Glomerular endothelial cell (primary cell): ENCODE results near the gene POU5F1. TPM values are rescaled to one million over a fixed set of nuclear protein-coding genes. Genes with fewer than 3 reads are reported as not detected.

Source experiments
- DNase-seq: peaks from one replicate; pipeline ENCODE4 v3.0.0-alpha.2; 2011; ENCODE audit warnings: low read depth, low spot score; ENCODE audit errors: extremely low read depth
- total RNA-seq: library from RNA; depleted of rRNA; stranded (reverse); fragments of >200 nt; gene quantifications from 2 replicates; pipeline ENCODE4 v1.2.3, GENCODE V29; 2015

The POU5F1 gene
- total RNA-seq, 1 donor from 2014 or later, result not detected

- DNase-seq, result no peak
Observed at GRCh38 chr6:31116661-31117385, 53.7 kb downstream of the POU5F1 start.

DNA sequence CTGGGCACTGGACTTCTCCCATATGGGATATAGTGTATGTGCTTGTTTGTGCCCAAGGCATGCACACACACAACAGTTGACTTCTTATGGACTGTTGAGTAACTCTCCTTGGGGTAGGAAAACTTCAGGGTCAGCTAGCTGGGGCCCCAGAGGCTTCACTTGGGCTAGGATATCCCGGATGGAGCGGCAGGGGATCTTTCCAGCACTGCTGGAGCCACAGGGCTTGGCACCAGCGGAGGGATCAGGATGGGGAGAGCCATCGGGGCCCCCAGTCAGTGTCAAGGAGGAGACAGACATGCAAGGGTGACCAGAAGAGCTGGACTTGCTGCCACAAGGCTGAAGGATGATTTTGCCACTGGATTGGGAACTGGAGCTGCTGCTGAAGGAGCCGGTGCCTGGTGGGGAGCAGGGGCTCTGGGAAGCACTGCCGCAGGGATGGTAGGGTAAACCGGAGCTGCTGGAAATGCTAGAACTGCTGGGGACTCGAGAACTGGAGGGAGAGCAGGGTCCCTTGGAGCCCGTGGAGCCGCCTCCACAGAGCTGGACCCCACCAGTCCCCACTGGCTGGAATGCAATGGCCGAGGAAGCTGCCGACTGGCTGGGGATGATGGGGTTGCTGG lies 54.4 kb downstream of the POU5F1 start:
- no peak for DNase-seq

DNA sequence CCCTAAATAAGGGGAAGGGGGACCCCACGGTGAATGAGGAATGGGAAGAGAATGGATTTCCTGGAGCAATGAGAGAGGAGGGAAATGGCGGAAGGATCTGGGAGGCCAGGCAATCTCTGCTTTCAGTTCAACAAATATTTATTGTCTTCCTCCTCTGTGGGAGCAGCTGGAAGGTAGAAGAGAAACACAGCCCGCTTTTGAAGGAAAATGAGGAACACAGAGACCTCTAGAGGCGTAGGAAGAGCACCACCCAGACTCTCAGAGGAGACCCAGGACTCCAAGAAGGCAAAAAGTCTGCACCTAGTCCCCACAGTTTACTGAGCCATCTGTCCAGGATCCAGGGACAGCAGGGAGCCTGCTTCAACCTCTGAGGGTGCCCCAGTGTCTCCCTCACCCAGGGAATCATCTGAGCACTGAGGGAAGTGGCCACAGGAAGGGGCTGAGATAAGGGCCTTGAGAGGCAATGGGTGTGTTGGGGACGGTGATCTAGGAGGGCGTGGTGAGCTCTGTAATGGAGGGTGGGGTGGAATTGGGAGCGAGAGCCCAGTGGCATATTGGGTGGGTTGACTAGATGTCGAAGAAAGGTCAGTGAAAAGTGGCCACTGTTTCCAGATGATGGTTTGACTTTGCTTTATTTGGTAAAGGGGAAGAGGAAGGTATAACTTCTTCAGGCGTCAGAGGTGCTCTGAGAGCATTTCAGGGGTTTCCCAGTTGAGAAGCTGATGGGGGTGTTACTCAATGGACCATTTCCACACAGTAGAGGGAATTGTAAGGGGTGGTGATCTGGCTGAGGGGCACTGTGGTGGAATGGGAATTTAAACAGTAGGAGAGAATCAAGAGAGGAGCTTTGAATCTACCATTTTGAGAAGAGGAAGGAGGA lies 55.3 kb downstream of the POU5F1 start:
- DNase-seq, result peak; percentile 65

- peak; percentile 58 for DNase-seq
Observed at GRCh38 chr6:31114541-31114878, 56.0 kb downstream of the POU5F1 start, which contains the start of gene PSORS1C1. TSS of gene PSORS1C1 (plus strand) at chr6:31114800. CDS start at chr6:31129633, 14,833 bp downstream.

Other genes with a start within 250 kb of the POU5F1 start
- gene SFTA2, start 238.5 kb downstream of the POU5F1 start, total RNA-seq, result not detected in 2 replicates
- not detected in 2 replicates for gene MUCL3, start 229.7 kb downstream of the POU5F1 start, total RNA-seq
- gene MUC21, start 187.0 kb downstream of the POU5F1 start, total RNA-seq, result not detected in 2 replicates
- gene MUC22, start 160.2 kb downstream of the POU5F1 start, total RNA-seq, result not detected in 2 replicates
- not detected in 2 replicates for gene C6orf15, start 58.1 kb downstream of the POU5F1 start, total RNA-seq
- gene PSORS1C1, start 55.9 kb downstream of the POU5F1 start, total RNA-seq, result 1.6 and 1.8 TPM in 2 replicates
- not detected in 2 replicates for gene CDSN, start 50.2 kb downstream of the POU5F1 start, total RNA-seq
- gene PSORS1C2, start 31.6 kb downstream of the POU5F1 start, total RNA-seq, result not detected in 2 replicates
- gene CCHCR1, start 12.9 kb downstream of the POU5F1 start, total RNA-seq, result 9.3 and 13.8 TPM in 2 replicates
- 9.7 and 10.0 TPM in 2 replicates for gene TCF19, start 12.1 kb downstream of the POU5F1 start, total RNA-seq
- gene HLA-C, start 101.4 kb upstream of the POU5F1 start, total RNA-seq, result 785 and 844 TPM in 2 replicates
- 1,037 and 2,213 TPM in 2 replicates for gene HLA-B, start 186.5 kb upstream of the POU5F1 start, total RNA-seq
- 55.0 and 63.6 TPM in 2 replicates for gene MICA, start 232.9 kb upstream of the POU5F1 start, total RNA-seq